RWPE2 (cell line): Measurements from ENCODE around the gene ZNF493.

Experiments used
- ATAC-seq: fragments of 200-7000 bp; cut with Tn5 transposase; 3 replicates; pipeline ENCODE4 v1.9.1; 2021; ENCODE audit warnings: low read depth
- DNase-seq: peaks from one replicate; pipeline ENCODE4 v3.0.0-alpha.2; 2020; ENCODE audit warnings: low spot score
- H3K27ac ChIP-seq: fragments of 450-650 bp; 2 replicates; pipeline ENCODE4 v1.5.1; 2017; ENCODE audit warnings: mild to moderate bottlenecking; ENCODE audit not compliant: poor library complexity, severe bottlenecking
- H3K27me3 ChIP-seq: fragments of 250-450 bp; sonication (Bioruptor Pico); 2 replicates; pipeline ENCODE4 v1.5.1; 2021; ENCODE audit warnings: mild to moderate bottlenecking, moderate library complexity; ENCODE audit not compliant: insufficient read depth, poor library complexity, severe bottlenecking
- H3K36me3 ChIP-seq: fragments of 250-450 bp; sonication (Bioruptor Pico); 2 replicates; pipeline ENCODE4 v1.5.1; 2020; ENCODE audit warnings: low read depth, mild to moderate bottlenecking, moderate library complexity
- H3K4me1 ChIP-seq: fragments of 250-450 bp; sonication (Bioruptor Pico); 2 replicates; pipeline ENCODE4 v1.5.1; 2021; ENCODE audit warnings: mild to moderate bottlenecking, moderate library complexity; ENCODE audit not compliant: insufficient read depth, poor library complexity, severe bottlenecking
- H3K4me3 ChIP-seq: fragments of 250-450 bp; sonication (Bioruptor Pico); 2 replicates; pipeline ENCODE4 v1.5.1; 2021; ENCODE audit warnings: mild to moderate bottlenecking, moderate library complexity; ENCODE audit not compliant: severe bottlenecking
- H3K9me3 ChIP-seq: fragments of 250-450 bp; sonication (Bioruptor Pico); 2 replicates; pipeline ENCODE4 v1.5.1; 2021; ENCODE audit warnings: mild to moderate bottlenecking, moderate library complexity; ENCODE audit not compliant: severe bottlenecking
- CTCF ChIP-seq: fragments of 450-650 bp; IDR thresholded peaks from one replicate; pipeline ENCODE4 v1.5.1; 2017; ENCODE audit warnings: mild to moderate bottlenecking, moderate library complexity; ENCODE audit not compliant: poor library complexity, severe bottlenecking

The ZNF493 gene

GRCh38 chr19:21460686-21461085 lies 63.8 kb downstream of the ZNF493 start:
- H3K27ac ChIP-seq = no peak overlapping the region
- no peak for TF ChIP-seq CTCF
- no peaks in the 10 kb centered on the region for H3K36me3 ChIP-seq
- no peak for DNase-seq
- H3K4me1 ChIP-seq = no peaks in the 10 kb centered on the region
- no peak overlapping the region for H3K4me3 ChIP-seq
- ATAC-seq = no peak
- no peaks in the 10 kb centered on the region for H3K27me3 ChIP-seq
- peaks cover 15% of the 10 kb centered on the region for H3K9me3 ChIP-seq

GRCh38 chr19:21462540-21462939 lies 65.6 kb downstream of the ZNF493 start:
- no peaks in the 10 kb centered on the region for H3K4me1 ChIP-seq
- DNase-seq (no peak), ATAC-seq (no peak)
- no peak for TF ChIP-seq CTCF
- H3K4me3 ChIP-seq = no peak overlapping the region
- no peaks in the 10 kb centered on the region for H3K36me3 ChIP-seq
- H3K9me3 ChIP-seq = peaks cover 12% of the 10 kb centered on the region
- no peaks in the 10 kb centered on the region for H3K27me3 ChIP-seq
- H3K27ac ChIP-seq = no peak overlapping the region

- peaks cover 8% of the 10 kb centered on the region for H3K9me3 ChIP-seq
- ATAC-seq (peak; percentile 93), DNase-seq (peak; percentile 66)
- no peak overlapping the region for H3K27ac ChIP-seq
- peak overlapping the region; percentile 27 for H3K4me3 ChIP-seq
- TF ChIP-seq CTCF = no peak
- H3K27me3 ChIP-seq = no peaks in the 10 kb centered on the region
- no peaks in the 10 kb centered on the region for H3K36me3 ChIP-seq
- no peaks in the 10 kb centered on the region for H3K4me1 ChIP-seq
Observed at GRCh38 chr19:21463449-21464105, 66.6 kb downstream of the ZNF493 start.

GRCh38 chr19:21466627-21467026 lies 69.7 kb downstream of the ZNF493 start:
- DNase-seq = no peak
- Histone ChIP-seq H3K36me3 (no peaks in the 10 kb centered on the region), H3K4me1 (no peaks in the 10 kb centered on the region), H3K27ac (no peak overlapping the region), H3K4me3 (no peak overlapping the region), H3K9me3 (peaks cover 2% of the 10 kb centered on the region), H3K27me3 (no peaks in the 10 kb centered on the region)
- no peak; the same call in 2 of the 3 replicates for ATAC-seq
- TF ChIP-seq CTCF = no peak

- H3K36me3 ChIP-seq = no peaks in the 10 kb centered on the region
- peaks cover 6% of the 10 kb centered on the region for H3K9me3 ChIP-seq
- no peaks in the 10 kb centered on the region for H3K4me1 ChIP-seq
- H3K4me3 ChIP-seq = no peak overlapping the region
- no peak for TF ChIP-seq CTCF
- no peak for ATAC-seq
- no peak overlapping the region for H3K27ac ChIP-seq
- DNase-seq = no peak
- H3K27me3 ChIP-seq = no peaks in the 10 kb centered on the region
Observed at GRCh38 chr19:21468791-21469190, 71.9 kb downstream of the ZNF493 start.
